Endothelial cell of umbilical vein (primary cell): Measurements from ENCODE around the gene CAMKMT. TPM values are rescaled to one million over a fixed set of nuclear protein-coding genes. Genes with fewer than 3 reads are reported as not detected.

Experiments
- BruUV-seq: library from RNA; stranded (reverse); fragments of 400-500 nt; replicated peaks from 2 replicates; lab custom pipeline; 2021; lab: Mats Ljungman, UMichigan
- CTCF ChIA-PET: fragments of 300-600, 350-600 bp; sonication (Branson Sonifier 250); formaldehyde crosslinking; loops from one replicate; lab custom pipeline; 2021; ENCODE audit warnings: antibody characterized with exemption, inconsistent platforms; lab: Charles Lee
- POLR2A ChIA-PET: fragments of 300-600, 350-600 bp; sonication (Branson Sonifier 250); formaldehyde crosslinking; loops from one replicate; lab custom pipeline; 2021; ENCODE audit warnings: antibody characterized with exemption, inconsistent platforms; lab: Charles Lee
- DNase-seq: peaks from one replicate; pipeline ENCODE4 v3.0.0-alpha.2; 2011; ENCODE audit warnings: low read depth, low spot score
- FAIRE-seq: peaks from 2 replicates; lab custom pipeline; 2011; peaks lifted over from hg19 to GRCh38; lab: Jason Lieb, UNC
- H2AFZ ChIP-seq: 2 replicates; pipeline ENCODE4 v1.6.0; 2012; ENCODE audit warnings: low read depth, low read length, control low read depth, inconsistent platforms
- H3K27ac ChIP-seq: 2 replicates; pipeline ENCODE4 v1.5.1; 2011; ENCODE audit warnings: low read depth, mild to moderate bottlenecking, control low read depth, low read length, moderate library complexity; ENCODE audit not compliant: insufficient read depth
- H3K27me3 ChIP-seq, 2 experiments: 2 replicates each; pipeline versions ENCODE4 v1.6.0 to v1.6.1; 2011; ENCODE audit warnings: low read length in 2 of 2, mixed read lengths in 1 of 2; ENCODE audit not compliant: control insufficient read depth in 2 of 2, insufficient read depth in 2 of 2
- H3K36me3 ChIP-seq, 2 experiments: 2 replicates in 1 of 2; 3 replicates in 1 of 2; pipeline ENCODE4 v1.5.1; 2011; ENCODE audit warnings: low read length in 2 of 2, mild to moderate bottlenecking in 1 of 2, moderate library complexity in 1 of 2; ENCODE audit not compliant: control insufficient read depth in 2 of 2, insufficient read depth in 2 of 2; ENCODE audit errors: extremely low read depth in 1 of 2
- H3K4me1 ChIP-seq: 3 replicates; pipeline ENCODE4 v1.5.1; 2011; ENCODE audit warnings: mild to moderate bottlenecking, low read length; ENCODE audit not compliant: control insufficient read depth, insufficient read depth; ENCODE audit errors: extremely low read depth
- H3K4me2 ChIP-seq: 2 replicates; pipeline ENCODE4 v1.6.1; 2011; ENCODE audit warnings: low read length, control low read depth, mixed read lengths; ENCODE audit not compliant: insufficient read depth
- H3K4me3 ChIP-seq, 3 experiments: fragments of 200-600 bp in 1 of 3; sonication (generic), shearing (Covaris generic) in 1 of 3; replicated peaks in 1 of 3; 2 replicates each; pipeline ENCODE4 v1.5.1; 2011 to 2016; ENCODE audit warnings: control low read depth in 3 of 3, low read length in 3 of 3, mild to moderate bottlenecking in 2 of 3, inconsistent platforms in 1 of 3, low read depth in 1 of 3, moderate library complexity in 1 of 3; ENCODE audit not compliant: insufficient read depth in 1 of 3
- H3K79me2 ChIP-seq: 2 replicates; pipeline ENCODE4 v1.6.0; 2012; ENCODE audit warnings: low read length, inconsistent platforms; ENCODE audit not compliant: control insufficient read depth, insufficient read depth
- H3K9ac ChIP-seq: replicated peaks from 2 replicates; pipeline ENCODE3; 2011; ENCODE audit warnings: low read length, control low read depth; ENCODE audit not compliant: insufficient read depth; ENCODE audit errors: extremely low read depth
- H3K9me1 ChIP-seq: replicated peaks from 3 replicates; pipeline ENCODE4 v1.6.0; 2011; ENCODE audit warnings: mild to moderate bottlenecking, low read length; ENCODE audit not compliant: control insufficient read depth, insufficient read depth; ENCODE audit errors: extremely low read depth
- H3K9me3 ChIP-seq: replicated peaks from 2 replicates; pipeline ENCODE4 v1.5.1; 2012; ENCODE audit warnings: low read length, inconsistent platforms; ENCODE audit not compliant: control insufficient read depth, insufficient read depth
- H4K20me1 ChIP-seq: replicated peaks from 2 replicates; pipeline ENCODE3; 2011; ENCODE audit warnings: mild to moderate bottlenecking, low read length; ENCODE audit not compliant: control insufficient read depth, insufficient read depth; ENCODE audit errors: extremely low read depth
- CTCF ChIP-seq, 2 donors: IDR thresholded peaks; 1 replicate in 1 of 2; 2 replicates in 1 of 2; pipeline ENCODE4 v1.5.1; 2011; ENCODE audit warnings: low read length in 2 of 2, mild to moderate bottlenecking in 2 of 2, moderate library complexity in 2 of 2, control low read depth in 1 of 2, inconsistent platforms in 1 of 2, low read depth in 1 of 2; ENCODE audit not compliant: insufficient read depth in 1 of 2; ENCODE audit errors: extremely low read depth in 1 of 2
- EZH2 ChIP-seq: IDR thresholded peaks from 2 replicates; pipeline ENCODE4 v1.6.1; 2012; ENCODE audit warnings: borderline replicate concordance, low read depth, mild to moderate bottlenecking, moderate library complexity, low read length, inconsistent platforms; ENCODE audit not compliant: severe bottlenecking
- FOS ChIP-seq: IDR thresholded peaks from 2 replicates; pipeline ENCODE4 v1.6.1; 2011; ENCODE audit warnings: mild to moderate bottlenecking, low read length, moderate library complexity, borderline replicate concordance; ENCODE audit not compliant: insufficient read depth
- GATA2 ChIP-seq: IDR thresholded peaks from 2 replicates; pipeline ENCODE4 v1.7.0; 2011; ENCODE audit warnings: low read depth, mild to moderate bottlenecking, moderate library complexity, mixed read lengths, low read length; ENCODE audit not compliant: insufficient read length, insufficient read depth
- JUN ChIP-seq: IDR thresholded peaks from 2 replicates; pipeline ENCODE4 v1.6.1; 2011; ENCODE audit warnings: borderline replicate concordance, low read depth; ENCODE audit not compliant: insufficient read length, insufficient read depth
- MAX ChIP-seq: IDR thresholded peaks from 2 replicates; pipeline ENCODE4 v1.6.1; 2011; ENCODE audit not compliant: insufficient read depth, insufficient read length
- MYC ChIP-seq: IDR thresholded peaks from one replicate; pipeline ENCODE4 v1.6.1; 2011; ENCODE audit warnings: mild to moderate bottlenecking, low read depth, low read length
- POLR2A ChIP-seq: IDR thresholded peaks from 2 replicates; pipeline ENCODE4 v1.6.1; 2012; ENCODE audit warnings: low read depth, mild to moderate bottlenecking, control low read depth, low read length
- POLR2AphosphoS5 ChIP-seq: IDR thresholded peaks from 2 replicates; pipeline ENCODE4 v1.6.1; 2012; ENCODE audit warnings: low read depth, mild to moderate bottlenecking, control low read depth, low read length, moderate library complexity; ENCODE audit not compliant: insufficient read depth
- dilution Hi-C: fragments of 300-500 bp; cut with MboI; formaldehyde crosslinking; loops from one replicate; pipeline ENCODE4 v1.15.0; 2019; ENCODE audit warnings: low sequenced_read_pairs; ENCODE audit not compliant: extremely low pct_ligation_motif_present
- intact Hi-C: fragments of 100-400 bp; cut with micrococcal nuclease; formaldehyde crosslinking; loops from one replicate; pipeline ENCODE4 v1.10.0; 2022
- polyA plus RNA-seq, 4 experiments: library from polyadenylated mRNA; depleted of rRNA in 3 of 4; stranded (reverse) in 3 of 4; unstranded in 1 of 4; fragments of >200 nt; gene quantifications; 2 replicates each; pipeline versions ENCODE4 v1.2.1 to v1.2.3, GENCODE V29; 2011 to 2012; ENCODE audit warnings: missing spikeins in 1 of 4
- total RNA-seq: library from RNA; stranded (reverse); gene quantifications from 2 replicates; pipeline ENCODE4 v1.2.3, GENCODE V29; 2021

CAMKMT gene
- total and polyA plus RNA-seq, 2 donors (not counting 3 experiments of a cell fraction or from before 2014, with no cell fraction given) = 4.1 to 10.7 TPM

- dilution Hi-C loops = no loop called here
- no peaks in the 10 kb centered on the region for H3K9me1 ChIP-seq
- CTCF ChIA-PET = interaction anchor here (3.4 to 4.5 kb wide), 2 partner anchors 14 to 15 kb away, joined by 17 to 47 read pairs; no protein-coding TSS in a partner anchor
- H2AFZ ChIP-seq = no peak overlapping the region
- no peaks in the 10 kb centered on the region for H3K9me3 ChIP-seq
- no peak for DNase-seq
- H3K36me3 ChIP-seq = no peaks in the 10 kb centered on the region
- TF ChIP-seq FOS = no peak
- TF ChIP-seq EZH2 = no peak
- TF ChIP-seq MAX = no peak
- TF ChIP-seq CTCF (IDR thresholded peaks at IDR 0.05; ENCODE audit: extremely low read depth in 1 of 2, insufficient read depth in 1 of 2, low read depth in 1 of 2, low read length in 2 of 2) = no peak
- no peak for TF ChIP-seq MYC
- no peak for TF ChIP-seq POLR2A
- no peak for TF ChIP-seq JUN
- TF ChIP-seq POLR2AphosphoS5 = no peak
- no peak for TF ChIP-seq GATA2
- BruUV-seq = no TSS peak
- no peak overlapping the region for H3K9ac ChIP-seq
- POLR2A ChIA-PET = no interaction called here
- no peak overlapping the region for H3K27ac ChIP-seq
- no peaks in the 10 kb centered on the region for H3K4me1 ChIP-seq
- no peaks in the 10 kb centered on the region for H3K27me3 ChIP-seq
- no peak overlapping the region for H3K4me2 ChIP-seq
- H4K20me1 ChIP-seq = no peaks in the 10 kb centered on the region
- H3K4me3 ChIP-seq = no peak overlapping the region
- intact Hi-C loops = no loop called here
- H3K79me2 ChIP-seq = no peaks in the 10 kb centered on the region
- no peak for FAIRE-seq
These were observed 132.3 kb downstream of the CAMKMT start for GRCh38 chr2:44494006-44494405.
